ENCODE measurements around the gene ADGRL3.

ADGRL3 gene

GRCh38 chr4:61588621-61589402, 388.7 kb downstream of the ADGRL3 start:
- Histone ChIP-seq H3K9ac (ENCODE audit: low read depth in 1 of 2, low read length in 2 of 2) (no peak overlapping the region), H3K27ac (ENCODE audit: low read depth, low read length) (no peak overlapping the region), H3K4me3 (ENCODE audit: low read depth in 1 of 2, low read length in 2 of 2) (no peak overlapping the region), H3K4me1 (ENCODE audit: control insufficient read depth in 1 of 2, insufficient read depth in 2 of 2, low read length in 2 of 2) (no peaks in the 10 kb centered on the region), H3K9me3 (ENCODE audit: control insufficient read depth in 1 of 2, low read length in 2 of 2) (no peaks in the 10 kb centered on the region), H3K27me3 (ENCODE audit: control insufficient read depth in 1 of 2, insufficient read depth in 2 of 2, low read length in 2 of 2) (no peaks in the 10 kb centered on the region), H3K36me3 (ENCODE audit: control insufficient read depth in 1 of 2, insufficient read depth in 2 of 2, low read length in 2 of 2) (no peaks in the 10 kb centered on the region)

GRCh38 chr4:61590881-61591280, 390.8 kb downstream of the ADGRL3 start:
- Histone ChIP-seq H3K9ac (ENCODE audit: low read depth in 1 of 2, low read length in 2 of 2) (no peak overlapping the region), H3K36me3 (ENCODE audit: control insufficient read depth in 1 of 2, insufficient read depth in 2 of 2, low read length in 2 of 2) (no peaks in the 10 kb centered on the region), H3K27me3 (ENCODE audit: control insufficient read depth in 1 of 2, insufficient read depth in 2 of 2, low read length in 2 of 2) (no peaks in the 10 kb centered on the region), H3K27ac (ENCODE audit: low read depth, low read length) (no peak overlapping the region), H3K4me3 (ENCODE audit: low read depth in 1 of 2, low read length in 2 of 2) (no peak overlapping the region), H3K4me1 (ENCODE audit: control insufficient read depth in 1 of 2, insufficient read depth in 2 of 2, low read length in 2 of 2) (no peaks in the 10 kb centered on the region), H3K9me3 (ENCODE audit: control insufficient read depth in 1 of 2, low read length in 2 of 2) (no peaks in the 10 kb centered on the region)

- H3K27ac ChIP-seq (ENCODE audit: low read depth, low read length): no peak overlapping the region
- H3K9ac ChIP-seq (ENCODE audit: low read depth in 1 of 2, low read length in 2 of 2): no peak overlapping the region
- H3K27me3 ChIP-seq (ENCODE audit: control insufficient read depth in 1 of 2, insufficient read depth in 2 of 2, low read length in 2 of 2): no peaks in the 10 kb centered on the region
- H3K9me3 ChIP-seq (ENCODE audit: control insufficient read depth in 1 of 2, low read length in 2 of 2): no peaks in the 10 kb centered on the region
- H3K4me1 ChIP-seq (ENCODE audit: control insufficient read depth in 1 of 2, insufficient read depth in 2 of 2, low read length in 2 of 2): no peaks in the 10 kb centered on the region
- no peaks in the 10 kb centered on the region for H3K36me3 ChIP-seq (ENCODE audit: control insufficient read depth in 1 of 2, insufficient read depth in 2 of 2, low read length in 2 of 2)
- H3K4me3 ChIP-seq (ENCODE audit: low read depth in 1 of 2, low read length in 2 of 2): no peak overlapping the region
These were observed 396.6 kb downstream of the ADGRL3 start for GRCh38 chr4:61596606-61597340.

GRCh38 chr4:61603086-61603485, 403.0 kb downstream of the ADGRL3 start:
- Histone ChIP-seq H3K27me3 (ENCODE audit: control insufficient read depth in 1 of 2, insufficient read depth in 2 of 2, low read length in 2 of 2) (no peaks in the 10 kb centered on the region), H3K36me3 (ENCODE audit: control insufficient read depth in 1 of 2, insufficient read depth in 2 of 2, low read length in 2 of 2) (no peaks in the 10 kb centered on the region), H3K9me3 (ENCODE audit: control insufficient read depth in 1 of 2, low read length in 2 of 2) (no peaks in the 10 kb centered on the region), H3K4me3 (ENCODE audit: low read depth in 1 of 2, low read length in 2 of 2) (no peak overlapping the region), H3K9ac (ENCODE audit: low read depth in 1 of 2, low read length in 2 of 2) (no peak overlapping the region), H3K27ac (ENCODE audit: low read depth, low read length) (no peak overlapping the region), H3K4me1 (ENCODE audit: control insufficient read depth in 1 of 2, insufficient read depth in 2 of 2, low read length in 2 of 2) (no peaks in the 10 kb centered on the region)

GRCh38 chr4:61604054-61604453, 403.9 kb downstream of the ADGRL3 start:
- no peak overlapping the region for H3K4me3 ChIP-seq (ENCODE audit: low read depth in 1 of 2, low read length in 2 of 2)
- no peaks in the 10 kb centered on the region for H3K4me1 ChIP-seq (ENCODE audit: control insufficient read depth in 1 of 2, insufficient read depth in 2 of 2, low read length in 2 of 2)
- H3K27ac ChIP-seq (ENCODE audit: low read depth, low read length): no peak overlapping the region
- no peaks in the 10 kb centered on the region for H3K9me3 ChIP-seq (ENCODE audit: control insufficient read depth in 1 of 2, low read length in 2 of 2)
- H3K27me3 ChIP-seq (ENCODE audit: control insufficient read depth in 1 of 2, insufficient read depth in 2 of 2, low read length in 2 of 2): no peaks in the 10 kb centered on the region
- H3K36me3 ChIP-seq (ENCODE audit: control insufficient read depth in 1 of 2, insufficient read depth in 2 of 2, low read length in 2 of 2): no peaks in the 10 kb centered on the region
- no peak overlapping the region for H3K9ac ChIP-seq (ENCODE audit: low read depth in 1 of 2, low read length in 2 of 2)

- H3K4me3 ChIP-seq (ENCODE audit: low read depth in 1 of 2, low read length in 2 of 2): no peak overlapping the region
- no peak overlapping the region for H3K27ac ChIP-seq (ENCODE audit: low read depth, low read length)
- no peak overlapping the region for H3K9ac ChIP-seq (ENCODE audit: low read depth in 1 of 2, low read length in 2 of 2)
- H3K4me1 ChIP-seq (ENCODE audit: control insufficient read depth in 1 of 2, insufficient read depth in 2 of 2, low read length in 2 of 2): no peaks in the 10 kb centered on the region
- no peaks in the 10 kb centered on the region for H3K27me3 ChIP-seq (ENCODE audit: control insufficient read depth in 1 of 2, insufficient read depth in 2 of 2, low read length in 2 of 2)
- no peaks in the 10 kb centered on the region for H3K9me3 ChIP-seq (ENCODE audit: control insufficient read depth in 1 of 2, low read length in 2 of 2)
- H3K36me3 ChIP-seq (ENCODE audit: control insufficient read depth in 1 of 2, insufficient read depth in 2 of 2, low read length in 2 of 2): no peaks in the 10 kb centered on the region
These were observed 405.9 kb downstream of the ADGRL3 start for GRCh38 chr4:61605984-61606383.

- H3K4me1 ChIP-seq (ENCODE audit: control insufficient read depth in 1 of 2, insufficient read depth in 2 of 2, low read length in 2 of 2): no peaks in the 10 kb centered on the region
- H3K27ac ChIP-seq (ENCODE audit: low read depth, low read length): no peak overlapping the region
- no peak overlapping the region for H3K4me3 ChIP-seq (ENCODE audit: low read depth in 1 of 2, low read length in 2 of 2)
- no peaks in the 10 kb centered on the region for H3K9me3 ChIP-seq (ENCODE audit: control insufficient read depth in 1 of 2, low read length in 2 of 2)
- no peak overlapping the region for H3K9ac ChIP-seq (ENCODE audit: low read depth in 1 of 2, low read length in 2 of 2)
- H3K36me3 ChIP-seq (ENCODE audit: control insufficient read depth in 1 of 2, insufficient read depth in 2 of 2, low read length in 2 of 2): no peaks in the 10 kb centered on the region
- H3K27me3 ChIP-seq (ENCODE audit: control insufficient read depth in 1 of 2, insufficient read depth in 2 of 2, low read length in 2 of 2): no peaks in the 10 kb centered on the region
These were observed 414.1 kb downstream of the ADGRL3 start for GRCh38 chr4:61614231-61614630.

- no peaks in the 10 kb centered on the region for H3K9me3 ChIP-seq (ENCODE audit: control insufficient read depth in 1 of 2, low read length in 2 of 2)
- no peaks in the 10 kb centered on the region for H3K27me3 ChIP-seq (ENCODE audit: control insufficient read depth in 1 of 2, insufficient read depth in 2 of 2, low read length in 2 of 2)
- H3K9ac ChIP-seq (ENCODE audit: low read depth in 1 of 2, low read length in 2 of 2): no peak overlapping the region
- no peak overlapping the region for H3K27ac ChIP-seq (ENCODE audit: low read depth, low read length)
- no peaks in the 10 kb centered on the region for H3K4me1 ChIP-seq (ENCODE audit: control insufficient read depth in 1 of 2, insufficient read depth in 2 of 2, low read length in 2 of 2)
- H3K4me3 ChIP-seq (ENCODE audit: low read depth in 1 of 2, low read length in 2 of 2): no peak overlapping the region
- H3K36me3 ChIP-seq (ENCODE audit: control insufficient read depth in 1 of 2, insufficient read depth in 2 of 2, low read length in 2 of 2): no peaks in the 10 kb centered on the region
These were observed 419.4 kb downstream of the ADGRL3 start for GRCh38 chr4:61619528-61619927.

GRCh38 chr4:61628282-61628681, 428.2 kb downstream of the ADGRL3 start:
- Histone ChIP-seq H3K36me3 (ENCODE audit: control insufficient read depth in 1 of 2, insufficient read depth in 2 of 2, low read length in 2 of 2) (no peaks in the 10 kb centered on the region), H3K4me3 (ENCODE audit: low read depth in 1 of 2, low read length in 2 of 2) (no peak overlapping the region), H3K9me3 (ENCODE audit: control insufficient read depth in 1 of 2, low read length in 2 of 2) (no peaks in the 10 kb centered on the region)

GRCh38 chr4:61628727-61629126, 428.6 kb downstream of the ADGRL3 start:
- H3K9me3 ChIP-seq (ENCODE audit: control insufficient read depth in 1 of 2, low read length in 2 of 2): no peaks in the 10 kb centered on the region
- H3K36me3 ChIP-seq (ENCODE audit: control insufficient read depth in 1 of 2, insufficient read depth in 2 of 2, low read length in 2 of 2): no peaks in the 10 kb centered on the region
- no peak overlapping the region for H3K9ac ChIP-seq (ENCODE audit: low read depth in 1 of 2, low read length in 2 of 2)
- no peaks in the 10 kb centered on the region for H3K27me3 ChIP-seq (ENCODE audit: control insufficient read depth in 1 of 2, insufficient read depth in 2 of 2, low read length in 2 of 2)
- H3K4me3 ChIP-seq (ENCODE audit: low read depth in 1 of 2, low read length in 2 of 2): no peak overlapping the region
- peaks cover 0 to 4% of the 10 kb centered on the region in 2 donors for H3K4me1 ChIP-seq (ENCODE audit: control insufficient read depth in 1 of 2, insufficient read depth in 2 of 2, low read length in 2 of 2)
- H3K27ac ChIP-seq (ENCODE audit: low read depth, low read length): no peak overlapping the region

More at GRCh38 chr4:61628282-61628681, 428.2 kb downstream of the ADGRL3 start:
- Histone ChIP-seq H3K27me3 (ENCODE audit: control insufficient read depth in 1 of 2, insufficient read depth in 2 of 2, low read length in 2 of 2) (no peaks in the 10 kb centered on the region), H3K9ac (ENCODE audit: low read depth in 1 of 2, low read length in 2 of 2) (no peak overlapping the region), H3K4me1 (ENCODE audit: control insufficient read depth in 1 of 2, insufficient read depth in 2 of 2, low read length in 2 of 2) (peaks cover 0 to 4% of the 10 kb centered on the region in 2 donors), H3K27ac (ENCODE audit: low read depth, low read length) (no peak overlapping the region)
